Keratinocyte (primary cell): ENCODE results near the gene INAFM1. TPM values are rescaled to one million over a fixed set of nuclear protein-coding genes. Genes with fewer than 3 reads are reported as not detected.
A peak's percentile ranks its signal among the peaks of the same experiment; 100 is the strongest.
"Not testable (repeated sequence)": the region's sequence is repeated elsewhere in the genome, so short reads cannot be mapped to it uniquely, and the experiment has no call there.

Source experiments
- DNase-seq: peaks from one replicate; pipeline ENCODE4 v3.0.0-alpha.2; 2011; ENCODE audit warnings: low read depth, missing footprints, low spot score
- FAIRE-seq: peaks from 2 replicates; lab custom pipeline; 2011; peaks lifted over from hg19 to GRCh38; lab: Jason Lieb, UNC
- H2AFZ ChIP-seq: 2 replicates; pipeline ENCODE4 v1.6.0; 2012; ENCODE audit warnings: low read length, control low read depth, inconsistent platforms; ENCODE audit not compliant: control insufficient read depth
- H3K27ac ChIP-seq: 2 replicates; pipeline ENCODE4 v1.5.1; 2011; ENCODE audit warnings: low read length; ENCODE audit not compliant: control insufficient read depth, insufficient read depth
- H3K27me3 ChIP-seq: 3 replicates; pipeline ENCODE4 v1.6.0; 2011; ENCODE audit warnings: low read length; ENCODE audit not compliant: control insufficient read depth, insufficient read depth; ENCODE audit errors: extremely low read depth
- H3K36me3 ChIP-seq, 2 experiments: 2 replicates in 1 of 2; 3 replicates in 1 of 2; pipeline ENCODE4 v1.5.1; 2011; ENCODE audit warnings: low read length in 2 of 2, mild to moderate bottlenecking in 1 of 2; ENCODE audit not compliant: control insufficient read depth in 2 of 2, insufficient read depth in 2 of 2; ENCODE audit errors: extremely low read depth in 1 of 2
- H3K4me1 ChIP-seq: 3 replicates; pipeline ENCODE4 v1.5.1; 2011; ENCODE audit warnings: low read length; ENCODE audit not compliant: control insufficient read depth, insufficient read depth; ENCODE audit errors: extremely low read depth
- H3K4me2 ChIP-seq: 3 replicates; pipeline ENCODE4 v1.6.0; 2011; ENCODE audit warnings: low read depth, low read length; ENCODE audit not compliant: control insufficient read depth, insufficient read depth; ENCODE audit errors: extremely low read depth
- H3K4me3 ChIP-seq, 3 experiments: fragments of 200-600 bp in 1 of 3; sonication (generic) in 1 of 3; 2 replicates in 2 of 3; 3 replicates in 1 of 3; pipeline ENCODE4 v1.5.1; 2011 to 2016; ENCODE audit warnings: low read length in 3 of 3, mild to moderate bottlenecking in 3 of 3, control low read depth in 2 of 3, inconsistent platforms in 1 of 3, low read depth in 1 of 3, mixed read lengths in 1 of 3, mixed run types in 1 of 3, moderate library complexity in 1 of 3; ENCODE audit not compliant: control insufficient read depth in 2 of 3, insufficient read depth in 2 of 3; ENCODE audit errors: extremely low read depth in 1 of 3
- H3K79me2 ChIP-seq: 2 replicates; pipeline ENCODE4 v1.6.0; 2012; ENCODE audit warnings: low read length; ENCODE audit not compliant: control insufficient read depth, insufficient read depth
- H3K9ac ChIP-seq: 3 replicates; pipeline ENCODE4 v1.6.0; 2011; ENCODE audit warnings: low read length; ENCODE audit not compliant: control insufficient read depth, insufficient read depth; ENCODE audit errors: extremely low read depth
- H3K9me1 ChIP-seq: 3 replicates; pipeline ENCODE4 v1.6.0; 2011; ENCODE audit warnings: low read length; ENCODE audit not compliant: control insufficient read depth, insufficient read depth; ENCODE audit errors: extremely low read depth
- H3K9me3 ChIP-seq: 2 replicates; pipeline ENCODE4 v1.5.1; 2012; ENCODE audit warnings: low read depth, low read length; ENCODE audit not compliant: control insufficient read depth
- H4K20me1 ChIP-seq: 3 replicates; pipeline ENCODE4 v1.6.0; 2011; ENCODE audit warnings: low read length; ENCODE audit not compliant: control insufficient read depth, insufficient read depth; ENCODE audit errors: extremely low read depth
- CTCF ChIP-seq, 3 experiments: IDR thresholded peaks in 1 of 3; conservative IDR thresholded peaks in 1 of 3; optimal IDR thresholded peaks in 1 of 3; 2 replicates in 2 of 3; 3 replicates in 1 of 3; pipeline versions ENCODE3 to v1.5.1; 2011; ENCODE audit warnings: low read length in 3 of 3, mild to moderate bottlenecking in 3 of 3, moderate library complexity in 2 of 3, control low read depth in 1 of 3, inconsistent platforms in 1 of 3; ENCODE audit not compliant: insufficient read depth in 2 of 3; ENCODE audit errors: extremely low read depth in 1 of 3
- dilution Hi-C: fragments of 300-500 bp; cut with MboI; formaldehyde crosslinking; loops from one replicate; pipeline ENCODE4 v1.7.0; 2020; ENCODE audit warnings: low sequenced_read_pairs; ENCODE audit not compliant: extremely low pct_ligation_motif_present
- polyA plus RNA-seq, 5 experiments: library from polyadenylated mRNA; depleted of rRNA in 3 of 5; stranded (reverse) in 3 of 5; stranded (forward) in 1 of 5; unstranded in 1 of 5; fragments of >200 nt; gene quantifications; 1 replicate in 1 of 5; 2 replicates in 3 of 5; 3 replicates in 1 of 5; pipeline versions ENCODE4 v1.2.1 to v1.2.3, GENCODE V29; 2011 to 2012; ENCODE audit warnings: missing spikeins in 2 of 5, low read depth in 1 of 5, low replicate concordance in 1 of 5

INAFM1 gene
- polyA plus RNA-seq, 1 donor (not counting 4 experiments of a cell fraction or from before 2014, with no cell fraction given) = 0.35 TPM

DNA sequence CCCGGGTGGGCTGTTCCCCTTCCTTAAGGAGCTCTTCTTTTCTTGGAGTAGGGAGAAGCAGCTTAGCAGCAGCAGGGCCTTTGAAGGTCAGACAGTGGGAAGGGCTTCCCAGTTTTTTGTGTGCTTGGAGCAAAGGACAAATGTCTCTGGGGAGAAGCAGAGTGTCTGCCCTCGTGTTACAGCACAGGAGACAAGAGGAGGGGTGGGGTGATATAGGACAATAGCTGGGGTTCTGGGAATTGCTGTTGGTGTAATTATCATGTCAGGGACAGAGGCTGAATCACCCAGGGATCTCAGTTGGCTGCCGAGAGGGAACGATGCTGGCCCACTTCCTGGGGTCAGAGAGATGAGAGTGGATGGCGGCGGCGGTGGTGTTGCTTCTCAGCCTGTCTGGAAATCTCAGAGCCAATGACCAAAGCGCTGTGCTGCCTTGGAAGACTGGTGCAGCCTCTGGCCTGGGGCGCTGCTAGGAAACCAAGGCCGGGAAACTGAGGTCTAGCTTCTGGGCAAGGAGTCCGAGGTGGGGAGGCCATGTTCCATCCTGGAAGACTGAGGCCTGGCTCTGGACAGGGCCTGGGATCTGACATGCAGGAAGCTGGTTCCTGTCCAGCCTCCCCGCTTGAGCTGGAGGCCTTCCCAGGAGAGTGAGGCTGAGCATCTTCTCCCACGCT lies 1.2 kb downstream of the INAFM1 start:
- H3K4me3 ChIP-seq = no peak overlapping the region

DNA sequence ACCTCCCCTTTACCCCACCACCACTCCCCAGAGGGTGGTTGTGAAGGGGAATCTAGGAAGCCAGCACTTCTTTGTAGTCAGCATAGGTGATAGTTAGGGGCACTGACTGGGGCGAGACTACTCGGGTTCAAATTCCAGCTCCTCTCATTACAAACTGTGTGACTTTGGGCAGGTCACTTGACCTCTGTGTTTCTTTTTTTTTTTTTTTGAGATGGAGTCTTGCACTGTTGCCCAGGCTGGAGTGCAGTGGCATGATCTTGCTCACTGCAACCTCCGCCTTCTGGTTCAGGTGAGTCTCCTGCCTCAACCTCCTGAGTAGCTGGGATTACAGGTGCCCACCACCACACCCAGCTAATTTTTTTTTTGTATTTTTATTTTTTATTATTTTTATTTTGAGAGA lies 1.8 kb downstream of the INAFM1 start:
- H4K20me1 ChIP-seq, FAIRE-seq, H3K4me2 ChIP-seq, H3K27me3 ChIP-seq, H3K9me3 ChIP-seq, H3K9me1 ChIP-seq, dilution Hi-C loops, H3K79me2 ChIP-seq, H3K9ac ChIP-seq, H3K27ac ChIP-seq, H3K36me3 ChIP-seq, H3K4me3 ChIP-seq, H2AFZ ChIP-seq, DNase-seq: not testable (repeated sequence)
- peaks cover 11% of the 10 kb centered on the region for H3K4me1 ChIP-seq

More for the DNA sequence above, 1.2 kb downstream of the INAFM1 start:
- peaks cover 1 to 9% of the 10 kb centered on the region in 2 experiments for H3K36me3 ChIP-seq
- no peaks in the 10 kb centered on the region for H4K20me1 ChIP-seq
- TF ChIP-seq CTCF (optimal IDR thresholded peaks at IDR 0.05 in 1 of 3, IDR thresholded peaks at IDR 0.05 in 1 of 3, conservative IDR thresholded peaks at IDR 0.05 in 1 of 3; ENCODE audit: extremely low read depth in 1 of 3, insufficient read depth in 2 of 3, low read length in 3 of 3) = no peak
- H3K4me2 ChIP-seq = no peak overlapping the region
- no peaks in the 10 kb centered on the region for H3K9me3 ChIP-seq
- no peaks in the 10 kb centered on the region for H3K9me1 ChIP-seq
- H2AFZ ChIP-seq = no peak overlapping the region
- H3K4me1 ChIP-seq = peaks cover 11% of the 10 kb centered on the region
- no peaks in the 10 kb centered on the region for H3K27me3 ChIP-seq
- H3K9ac ChIP-seq = peak overlapping the region; percentile 54
- FAIRE-seq (no peak), DNase-seq (no peak)
- H3K79me2 ChIP-seq = no peaks in the 10 kb centered on the region
- H3K27ac ChIP-seq = no peak overlapping the region
- dilution Hi-C loops = no loop called here
